Neural progenitor cell (in vitro differentiated cells): ENCODE measurements around the gene CABLES1. TPM values are rescaled to one million over a fixed set of nuclear protein-coding genes. Genes with fewer than 3 reads are reported as not detected.

Source experiments
- DNase-seq: peaks from one replicate; pipeline ENCODE4 v3.0.0-alpha.2; 2016; ENCODE audit warnings: low spot score
- H2AFZ ChIP-seq: fragments of 200-600 bp; sonication (generic); replicated peaks from 2 replicates; pipeline ENCODE4 v1.6.1; 2016; ENCODE audit warnings: antibody characterized with exemption
- H3F3A ChIP-seq: fragments of 200-600 bp; sonication (generic); 2 replicates; pipeline ENCODE4 v1.6.1; 2016; ENCODE audit warnings: antibody characterized with exemption, low read depth
- H3K27ac ChIP-seq: fragments of 200-600 bp; sonication (generic); 2 replicates; pipeline ENCODE4 v1.5.1; 2016; ENCODE audit warnings: mild to moderate bottlenecking
- H3K27me3 ChIP-seq: fragments of 200-600 bp; sonication (generic); 2 replicates; pipeline ENCODE4 v1.6.1; 2016; ENCODE audit warnings: mild to moderate bottlenecking, moderate library complexity
- H3K36me3 ChIP-seq: fragments of 200-600 bp; sonication (generic); 2 replicates; pipeline ENCODE4 v1.5.1; 2016
- H3K4me1 ChIP-seq: fragments of 200-600 bp; sonication (generic); 2 replicates; pipeline ENCODE4 v1.6.1; 2016; ENCODE audit warnings: mixed run types
- H3K4me2 ChIP-seq: fragments of 200-600 bp; sonication (generic); 2 replicates; pipeline ENCODE4 v1.6.1; 2016
- H3K4me3 ChIP-seq: fragments of 200-600 bp; sonication (generic); 2 replicates; pipeline ENCODE4 v1.5.1; 2016
- H3K79me2 ChIP-seq: fragments of 200-600 bp; sonication (generic); 2 replicates; pipeline ENCODE4 v1.6.1; 2016; ENCODE audit warnings: low read depth
- H3K9ac ChIP-seq: fragments of 200-600 bp; sonication (generic); 2 replicates; pipeline ENCODE4 v1.6.1; 2016
- H3K9me3 ChIP-seq: fragments of 200-600 bp; sonication (generic); 2 replicates; pipeline ENCODE4 v1.5.1; 2016; ENCODE audit warnings: low read depth
- H4K20me1 ChIP-seq: fragments of 200-600 bp; sonication (generic); 2 replicates; pipeline ENCODE4 v1.6.1; 2016; ENCODE audit warnings: low read depth
- H3K27ac Mint-ChIP-seq: 3 replicates; pipeline ENCODE4 v1.8.0; 2021; ENCODE audit warnings: mixed read lengths
- H3K27me3 Mint-ChIP-seq: 2 replicates; pipeline ENCODE4 v1.8.0; 2022; ENCODE audit warnings: low read depth, mild to moderate bottlenecking, inconsistent platforms, moderate library complexity, mixed read lengths; ENCODE audit not compliant: insufficient read depth
- H3K36me3 Mint-ChIP-seq: 3 replicates; pipeline ENCODE4 v1.8.0; 2021; ENCODE audit warnings: mixed read lengths
- H3K4me1 Mint-ChIP-seq: 3 replicates; pipeline ENCODE4 v1.8.0; 2021; ENCODE audit warnings: mixed read lengths
- H3K4me3 Mint-ChIP-seq: 3 replicates; pipeline ENCODE4 v1.8.0; 2021; ENCODE audit warnings: mild to moderate bottlenecking, moderate library complexity, mixed read lengths
- H3K9me3 Mint-ChIP-seq: 3 replicates; pipeline ENCODE4 v1.8.0; 2020; ENCODE audit warnings: mixed read lengths
- CTCF ChIP-seq: fragments of 200-600 bp; sonication (generic); IDR thresholded peaks from 2 replicates; pipeline ENCODE4 v1.5.1; 2017; ENCODE audit warnings: antibody characterized with exemption, mild to moderate bottlenecking
- EZH2 ChIP-seq: fragments of 200-600 bp; sonication (generic); IDR thresholded peaks from 2 replicates; pipeline ENCODE4 v1.6.1; 2017; ENCODE audit warnings: antibody characterized with exemption, mild to moderate bottlenecking, moderate library complexity
- EZH2phosphoT487 ChIP-seq: fragments of 200-600 bp; sonication (generic); IDR thresholded peaks from 2 replicates; pipeline ENCODE4 v1.6.1; 2017; ENCODE audit warnings: antibody characterized with exemption
- total RNA-seq: library from RNA; depleted of rRNA; stranded (reverse); fragments of >200 nt; gene quantifications from 2 replicates; pipeline ENCODE4 v1.2.3, GENCODE V29; 2015; ENCODE audit warnings: low replicate concordance

CABLES1 gene
- total RNA-seq, 1 donor from 2014 or later, result 2.8 TPM

- H3F3A ChIP-seq, result no peaks in the 10 kb centered on the region
- no peak overlapping the region for H3K9ac ChIP-seq
- no peak overlapping the region for H3K27ac ChIP-seq
- H3K9me3 ChIP-seq, result no peaks in the 10 kb centered on the region
- Mint-ChIP-seq H3K4me1 (peaks cover 2% of the 10 kb centered on the region), H3K27ac (no peak overlapping the region), H3K4me3 (no peak overlapping the region), H3K36me3 (peaks cover 33% of the 10 kb centered on the region), H3K27me3 (peaks cover 5% of the 10 kb centered on the region), H3K9me3 (peaks cover 7% of the 10 kb centered on the region)
- H3K27me3 ChIP-seq, result no peaks in the 10 kb centered on the region
- H4K20me1 ChIP-seq, result no peaks in the 10 kb centered on the region
- TF ChIP-seq CTCF (no peak), EZH2phosphoT487 (no peak), EZH2 (no peak)
- H2AFZ ChIP-seq, result no peak overlapping the region
- no peak for DNase-seq
- no peaks in the 10 kb centered on the region for H3K36me3 ChIP-seq
- no peak overlapping the region for H3K4me2 ChIP-seq
- H3K79me2 ChIP-seq, result no peaks in the 10 kb centered on the region
- no peak overlapping the region for H3K4me3 ChIP-seq
- no peaks in the 10 kb centered on the region for H3K4me1 ChIP-seq
Observed at GRCh38 chr18:23208600-23208999, 73.3 kb downstream of the CABLES1 start.

DNA sequence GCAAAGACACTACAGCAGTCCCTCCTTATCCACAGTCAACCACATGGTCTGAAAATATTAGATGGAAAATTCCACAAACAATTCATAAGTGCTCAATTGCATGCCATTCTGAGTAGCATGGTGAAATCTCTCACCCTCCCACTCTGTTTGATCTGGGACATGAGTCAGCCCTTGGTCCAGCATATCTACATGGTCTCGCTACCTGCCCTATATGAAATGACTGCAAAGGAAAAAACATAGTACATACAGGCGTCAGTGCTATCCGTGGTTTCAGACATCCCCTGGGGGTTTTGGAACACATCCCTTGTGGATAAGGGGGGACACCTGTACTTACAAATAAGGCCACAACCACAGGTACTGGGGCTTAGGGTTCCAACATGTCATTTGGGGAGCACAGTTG, 73.7 kb downstream of the CABLES1 start:
- DNase-seq, result no peak
- H3K4me2 ChIP-seq, result no peak overlapping the region
- H3K4me1 Mint-ChIP-seq, result peaks cover 2% of the 10 kb centered on the region
- no peak overlapping the region for H3K27ac ChIP-seq
- no peaks in the 10 kb centered on the region for H3K36me3 ChIP-seq
- no peak overlapping the region for H3K9ac ChIP-seq
- no peaks in the 10 kb centered on the region for H4K20me1 ChIP-seq
- TF ChIP-seq CTCF (no peak), EZH2phosphoT487 (no peak), EZH2 (no peak)
- no peaks in the 10 kb centered on the region for H3K9me3 ChIP-seq
- H3K4me3 ChIP-seq, result no peak overlapping the region
- H3F3A ChIP-seq, result no peaks in the 10 kb centered on the region
- no peaks in the 10 kb centered on the region for H3K4me1 ChIP-seq
- H3K4me3 Mint-ChIP-seq, result no peak overlapping the region
- peaks cover 5% of the 10 kb centered on the region for H3K27me3 Mint-ChIP-seq
- H2AFZ ChIP-seq, result no peak overlapping the region
- no peaks in the 10 kb centered on the region for H3K79me2 ChIP-seq
- peaks cover 7% of the 10 kb centered on the region for H3K9me3 Mint-ChIP-seq
- no peak overlapping the region for H3K27ac Mint-ChIP-seq
- H3K36me3 Mint-ChIP-seq, result peaks cover 33% of the 10 kb centered on the region
- no peaks in the 10 kb centered on the region for H3K27me3 ChIP-seq

DNA sequence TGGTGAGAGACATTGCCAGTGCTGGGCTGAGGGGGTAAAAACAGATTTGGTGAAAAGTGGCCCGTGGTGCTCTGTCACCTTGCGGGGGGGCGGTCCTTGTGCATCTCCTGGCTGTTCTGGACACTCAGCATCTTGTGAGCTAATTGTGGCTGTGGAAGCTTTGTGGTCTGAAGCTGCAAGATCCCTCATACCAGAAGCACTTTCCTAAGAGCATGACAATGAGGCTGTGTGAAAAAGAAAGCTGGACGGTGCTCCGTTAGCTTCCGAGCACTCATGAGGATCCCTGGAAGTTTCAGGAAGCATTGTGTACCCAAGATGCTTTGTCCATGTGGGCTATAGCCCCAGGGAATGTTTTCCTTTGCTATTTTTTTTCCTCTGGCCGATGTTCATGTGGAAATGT, 74.5 kb downstream of the CABLES1 start:
- no peaks in the 10 kb centered on the region for H4K20me1 ChIP-seq
- Mint-ChIP-seq H3K4me3 (no peak overlapping the region), H3K36me3 (peaks cover 32% of the 10 kb centered on the region), H3K4me1 (no peaks in the 10 kb centered on the region), H3K27ac (peak overlapping the region; percentile 25), H3K27me3 (peaks cover 5% of the 10 kb centered on the region), H3K9me3 (peaks cover 5% of the 10 kb centered on the region)
- H3K4me3 ChIP-seq, result no peak overlapping the region
- H3K4me1 ChIP-seq, result no peaks in the 10 kb centered on the region
- H3K79me2 ChIP-seq, result no peaks in the 10 kb centered on the region
- H3F3A ChIP-seq, result no peaks in the 10 kb centered on the region
- no peaks in the 10 kb centered on the region for H3K36me3 ChIP-seq
- DNase-seq, result no peak
- H3K4me2 ChIP-seq, result no peak overlapping the region
- no peak overlapping the region for H2AFZ ChIP-seq
- no peak overlapping the region for H3K9ac ChIP-seq
- H3K27ac ChIP-seq, result no peak overlapping the region
- no peaks in the 10 kb centered on the region for H3K9me3 ChIP-seq
- H3K27me3 ChIP-seq, result no peaks in the 10 kb centered on the region
- no peak for TF ChIP-seq EZH2
- no peak for TF ChIP-seq EZH2phosphoT487
- TF ChIP-seq CTCF, result no peak
